DOHH2 (cell line): ENCODE results near the gene RAB19.

ENCODE experiments used
- H3F3A ChIP-seq: fragments of 200-600 bp; sonication (generic), shearing (Covaris generic); 2 replicates; pipeline ENCODE4 v1.6.0; 2016; ENCODE audit warnings: antibody characterized with exemption, mild to moderate bottlenecking; ENCODE audit not compliant: control insufficient read depth, insufficient read depth
- H3K27ac ChIP-seq: fragments of 200-600 bp; sonication (generic); 2 replicates; pipeline ENCODE4 v1.5.1; 2014; ENCODE audit warnings: low read depth, mild to moderate bottlenecking, low read length, moderate library complexity
- H3K27me3 ChIP-seq: fragments of 200-600 bp; sonication (generic); 2 replicates; pipeline ENCODE4 v1.6.1; 2014; ENCODE audit warnings: mild to moderate bottlenecking, low read length, mixed read lengths; ENCODE audit not compliant: control insufficient read depth
- H3K36me3 ChIP-seq: fragments of 200-600 bp; sonication (generic); 2 replicates; pipeline ENCODE4 v1.6.1; 2014; ENCODE audit warnings: mild to moderate bottlenecking, low read length, moderate library complexity, mixed read lengths; ENCODE audit not compliant: control insufficient read depth
- H3K4me1 ChIP-seq: fragments of 200-600 bp; sonication (generic); 2 replicates; pipeline ENCODE4 v1.6.1; 2014; ENCODE audit warnings: mild to moderate bottlenecking, low read length, mixed read lengths; ENCODE audit not compliant: control insufficient read depth
- H3K4me2 ChIP-seq: fragments of 200-600 bp; sonication (generic); 2 replicates; pipeline ENCODE4 v1.6.0; 2014; ENCODE audit warnings: mild to moderate bottlenecking, low read length, moderate library complexity
- H3K4me3 ChIP-seq: fragments of 200-600 bp; sonication (generic); 2 replicates; pipeline ENCODE4 v1.5.1; 2014; ENCODE audit warnings: mild to moderate bottlenecking, low read length, mixed read lengths
- H3K79me2 ChIP-seq: fragments of 200-600 bp; sonication (generic); 2 replicates; pipeline ENCODE4 v1.6.1; 2014; ENCODE audit warnings: mild to moderate bottlenecking, low read length, mixed read lengths; ENCODE audit not compliant: control insufficient read depth
- H3K9me2 ChIP-seq: fragments of 200-600 bp; sonication (generic); replicated peaks from 2 replicates; pipeline ENCODE4 v1.6.1; 2014; ENCODE audit warnings: mild to moderate bottlenecking, low read length, mixed read lengths; ENCODE audit not compliant: control insufficient read depth
- H3K9me3 ChIP-seq: fragments of 200-600 bp; sonication (generic); 2 replicates; pipeline ENCODE4 v1.6.1; 2014; ENCODE audit warnings: antibody characterized with exemption, low read length, mixed read lengths; ENCODE audit not compliant: control insufficient read depth, insufficient read depth
- H4K20me1 ChIP-seq: fragments of 200-600 bp; sonication (generic); 2 replicates; pipeline ENCODE4 v1.6.0; 2014; ENCODE audit warnings: low read depth, mild to moderate bottlenecking, antibody characterized with exemption, low read length, moderate library complexity; ENCODE audit not compliant: control insufficient read depth, insufficient read depth
- CTCF ChIP-seq: fragments of 200-600 bp; sonication (generic); IDR thresholded peaks from one replicate; pipeline ENCODE4 v1.5.1; 2014; ENCODE audit warnings: antibody characterized with exemption, mild to moderate bottlenecking, low read depth, low read length; ENCODE audit not compliant: poor library complexity, severe bottlenecking
- EZH2phosphoT487 ChIP-seq: fragments of 200-600 bp; sonication (generic); IDR thresholded peaks from 2 replicates; pipeline ENCODE4 v1.6.1; 2017; ENCODE audit warnings: borderline replicate concordance, mild to moderate bottlenecking, antibody characterized with exemption, low read length, moderate library complexity, mixed read lengths

Gene RAB19

DNA sequence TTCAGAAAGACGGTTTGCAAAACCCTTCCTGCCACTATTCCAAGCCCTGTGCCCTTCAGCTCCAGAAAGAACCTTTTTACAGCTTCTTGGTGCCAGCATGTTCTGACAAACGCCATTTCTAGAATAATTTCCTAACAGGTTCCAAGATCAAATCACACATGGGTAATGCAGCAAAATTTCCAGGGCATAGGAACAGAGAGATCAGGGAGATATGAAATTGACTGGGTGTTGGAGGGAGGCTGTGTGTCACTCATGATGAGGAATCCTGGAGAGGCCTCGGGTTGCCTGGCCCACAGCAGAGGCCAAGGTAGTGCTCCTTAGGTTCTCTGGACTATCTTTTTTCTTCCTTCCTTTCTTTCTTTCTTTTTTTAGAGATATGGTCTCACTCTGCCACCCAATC lies 29.5 kb downstream of the RAB19 start:
- Histone ChIP-seq H3K27ac (no peak overlapping the region), H3F3A (no peaks in the 10 kb centered on the region), H3K4me1 (no peaks in the 10 kb centered on the region), H3K4me3 (no peak overlapping the region), H3K36me3 (no peaks in the 10 kb centered on the region), H3K9me3 (no peaks in the 10 kb centered on the region), H4K20me1 (no peaks in the 10 kb centered on the region), H3K79me2 (no peaks in the 10 kb centered on the region), H3K4me2 (no peak overlapping the region), H3K9me2 (no peaks in the 10 kb centered on the region), H3K27me3 (no peaks in the 10 kb centered on the region)
- no peak for TF ChIP-seq CTCF
- TF ChIP-seq EZH2phosphoT487 = no peak

DNA sequence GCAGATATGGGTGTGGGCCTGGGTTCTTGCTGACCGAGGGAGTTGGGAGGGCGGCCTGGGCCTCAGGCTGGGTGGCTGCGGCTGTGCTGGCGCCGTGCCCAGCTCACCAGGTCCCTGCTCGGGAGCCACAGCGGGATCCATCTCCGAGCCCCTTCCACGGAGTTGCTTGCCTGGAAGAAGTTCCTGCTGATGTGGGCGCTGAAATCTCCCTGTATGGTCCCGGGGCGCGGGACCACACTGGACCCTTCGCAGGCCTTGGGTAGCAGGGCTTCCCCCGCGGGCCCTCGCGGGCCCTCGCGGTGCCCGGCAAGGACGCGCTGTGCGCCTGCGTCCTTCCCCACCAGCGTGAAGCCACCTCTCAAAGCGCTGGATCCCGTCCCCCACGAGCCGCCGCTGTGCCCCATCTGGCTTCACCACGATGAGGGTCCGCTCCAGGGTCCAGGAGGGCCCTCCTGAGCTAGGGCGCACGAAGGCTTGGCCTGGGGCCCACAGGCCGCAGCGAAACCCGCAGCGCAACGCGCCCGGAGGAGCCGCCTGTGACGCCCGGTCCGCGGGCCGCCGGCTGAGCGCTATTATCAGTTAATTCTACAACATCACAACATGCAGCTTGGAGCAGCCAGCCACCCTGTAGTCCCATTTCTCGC lies 31.5 kb downstream of the RAB19 start:
- Histone ChIP-seq H3K36me3 (no peaks in the 10 kb centered on the region), H4K20me1 (no peaks in the 10 kb centered on the region), H3K4me2 (no peak overlapping the region), H3F3A (no peaks in the 10 kb centered on the region), H3K27ac (no peak overlapping the region), H3K9me2 (no peaks in the 10 kb centered on the region), H3K79me2 (no peaks in the 10 kb centered on the region), H3K9me3 (no peaks in the 10 kb centered on the region), H3K27me3 (no peaks in the 10 kb centered on the region), H3K4me3 (no peak overlapping the region), H3K4me1 (no peaks in the 10 kb centered on the region)
- TF ChIP-seq CTCF (no peak), EZH2phosphoT487 (no peak)

GRCh38 chr7:140439359-140439758 lies 35.5 kb downstream of the RAB19 start:
- Histone ChIP-seq H3K4me1 (no peaks in the 10 kb centered on the region), H3K79me2 (no peaks in the 10 kb centered on the region), H3K27me3 (no peaks in the 10 kb centered on the region), H3K27ac (no peak overlapping the region), H3K4me2 (no peak overlapping the region), H3F3A (no peaks in the 10 kb centered on the region), H3K36me3 (no peaks in the 10 kb centered on the region), H3K9me2 (no peaks in the 10 kb centered on the region), H3K9me3 (no peaks in the 10 kb centered on the region), H3K4me3 (no peak overlapping the region), H4K20me1 (no peaks in the 10 kb centered on the region)
- TF ChIP-seq EZH2phosphoT487 = no peak

- Histone ChIP-seq H3K27ac (no peak overlapping the region), H4K20me1 (no peaks in the 10 kb centered on the region), H3K4me1 (no peaks in the 10 kb centered on the region), H3K9me3 (no peaks in the 10 kb centered on the region), H3F3A (no peaks in the 10 kb centered on the region), H3K27me3 (no peaks in the 10 kb centered on the region), H3K9me2 (no peaks in the 10 kb centered on the region), H3K79me2 (no peaks in the 10 kb centered on the region), H3K4me2 (no peak overlapping the region), H3K4me3 (no peak overlapping the region), H3K36me3 (no peaks in the 10 kb centered on the region)
- TF ChIP-seq EZH2phosphoT487 (no peak), CTCF (no peak)
Measured at GRCh38 chr7:140440593-140440992, 36.7 kb downstream of the RAB19 start.
